HG03378 (cell line): ENCODE results near the gene SH2D7.

Experiments
- ATAC-seq: cut with Tn5 transposase; IDR thresholded peaks from one replicate; pipeline ENCODE4 v1.9.1; 2021; ENCODE audit warnings: mild to moderate bottlenecking, moderate library complexity; ENCODE audit not compliant: unreplicated experiment

SH2D7 gene

GRCh38 chr15:78060232-78060631 is 32.1 kb upstream of the SH2D7 start:
- no peak for ATAC-seq

- no peak for ATAC-seq
Measured at GRCh38 chr15:78061963-78062427, 30.4 kb upstream of the SH2D7 start.

- no peak for ATAC-seq
Measured at GRCh38 chr15:78063217-78063616, 29.1 kb upstream of the SH2D7 start.

- no peak for ATAC-seq
Measured at GRCh38 chr15:78063970-78064385, 28.4 kb upstream of the SH2D7 start.

- no peak for ATAC-seq
Measured at GRCh38 chr15:78064544-78064943, 27.8 kb upstream of the SH2D7 start.

GRCh38 chr15:78065284-78065872 is 27.0 kb upstream of the SH2D7 start:
- no peak for ATAC-seq

- ATAC-seq = peak; percentile 45
Measured at GRCh38 chr15:78065973-78066946, 26.1 kb upstream of the SH2D7 start.

- no peak for ATAC-seq
Measured at GRCh38 chr15:78067328-78068228, 24.8 kb upstream of the SH2D7 start.

GRCh38 chr15:78069052-78069414 is 23.3 kb upstream of the SH2D7 start:
- ATAC-seq = no peak

- no peak for ATAC-seq
Measured at GRCh38 chr15:78069462-78070029, 22.8 kb upstream of the SH2D7 start.

- no peak for ATAC-seq
Measured at GRCh38 chr15:78070049-78070700, 22.2 kb upstream of the SH2D7 start.

GRCh38 chr15:78071383-78071782 is 21.0 kb upstream of the SH2D7 start:
- no peak for ATAC-seq

- ATAC-seq = no peak
Measured at GRCh38 chr15:78072080-78072892, 20.1 kb upstream of the SH2D7 start.

GRCh38 chr15:78073046-78073787 is 19.1 kb upstream of the SH2D7 start:
- ATAC-seq = no peak

- no peak for ATAC-seq
Measured at GRCh38 chr15:78075490-78076230, 16.7 kb upstream of the SH2D7 start.

- peak; percentile 14 for ATAC-seq
Measured at GRCh38 chr15:78076231-78077052, 15.9 kb upstream of the SH2D7 start.
